Measurements from ENCODE around the gene NEURL1.
"Not testable (repeated sequence)": the region's sequence is repeated elsewhere in the genome, so short reads cannot be mapped to it uniquely, and the experiment has no call there.

NEURL1 gene

DNA sequence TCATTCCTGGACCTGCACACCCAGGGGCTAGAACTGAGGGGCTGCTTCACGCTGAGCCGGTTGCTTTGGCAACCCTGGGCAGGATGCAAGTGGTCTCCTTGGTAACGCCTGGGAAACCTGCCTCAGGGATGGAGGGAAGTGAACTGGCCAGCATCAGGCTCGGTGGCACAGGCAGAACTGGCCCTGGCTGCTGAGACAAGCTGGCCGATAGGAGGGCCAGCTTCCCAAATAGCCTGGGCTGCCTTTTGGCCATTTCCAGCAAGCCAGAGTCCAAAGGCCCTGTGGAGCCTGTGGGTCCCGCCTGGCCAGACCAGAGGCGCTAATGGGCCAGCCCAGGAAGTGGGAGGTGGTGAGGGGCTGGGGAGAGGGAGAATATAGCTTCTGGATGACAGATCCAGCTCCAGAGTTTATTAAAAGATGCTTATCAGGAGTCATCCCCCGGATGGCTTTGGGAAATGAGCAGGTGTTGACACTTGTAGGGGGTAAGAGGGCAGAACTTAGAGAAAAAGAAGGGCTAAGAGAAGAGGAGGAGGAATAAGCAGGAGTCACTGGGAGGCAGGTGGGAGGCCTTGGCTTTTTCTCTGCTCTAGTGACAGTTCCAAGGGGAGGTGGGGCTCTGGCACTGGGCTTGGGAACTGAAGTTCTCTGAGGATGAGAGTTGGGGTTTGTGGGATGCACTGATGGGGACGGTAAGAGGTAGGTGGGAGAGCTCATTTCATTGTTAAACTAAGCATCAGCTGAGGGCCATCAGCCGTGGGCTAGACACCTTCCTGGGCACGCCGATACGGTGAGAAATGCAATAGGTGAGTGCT is 9.6 kb downstream of the NEURL1 start:
- no peak for DNase-seq (ENCODE audit: low spot score)
- Histone ChIP-seq H3K14ac (ENCODE audit: low read length) (no peak overlapping the region), H3K9me3 (replicated peaks in 1 of 2; ENCODE audit: control insufficient read depth in 2 of 2, insufficient read depth in 1 of 2, low read depth in 1 of 2, low read length in 2 of 2) (no peaks in the 10 kb centered on the region), H2BK5ac (ENCODE audit: low read length) (no peak overlapping the region), H2BK15ac (ENCODE audit: low read length) (no peak overlapping the region), H3K79me1 (ENCODE audit: low read depth, low read length) (no peaks in the 10 kb centered on the region), H3K4ac (ENCODE audit: low read length) (no peak overlapping the region), H3K36me3 (replicated peaks in 1 of 2; ENCODE audit: control insufficient read depth in 2 of 2, insufficient read depth in 2 of 2, low read length in 2 of 2) (no peaks in the 10 kb centered on the region), H3K9ac (ENCODE audit: low read depth, low read length, poor library complexity) (peak overlapping the region; percentile 73), H3K27ac (replicated peaks; ENCODE audit: low read length) (no peak overlapping the region), H3K4me1 (ENCODE audit: control insufficient read depth in 2 of 2, insufficient read depth in 1 of 2, low read depth in 1 of 2, low read length in 2 of 2) (peaks cover 9 to 17% of the 10 kb centered on the region in 2 donors), H2BK12ac (ENCODE audit: low read length) (no peak overlapping the region), H4K91ac (ENCODE audit: low read depth, low read length, poor library complexity) (no peak overlapping the region), H4K8ac (ENCODE audit: low read depth, low read length) (no peak overlapping the region), H3K4me3 (ENCODE audit: low read length in 2 of 2) (no peak overlapping the region), H2BK120ac (ENCODE audit: low read depth, low read length) (no peak overlapping the region), H3K27me3 (ENCODE audit: control insufficient read depth in 3 of 3, insufficient read depth in 3 of 3, low read depth in 1 of 3, low read length in 3 of 3) (peaks cover 0 to 21% (median 0%) of the 10 kb centered on the region in 3 experiments), H3K23ac (ENCODE audit: low read depth, low read length, poor library complexity) (no peak overlapping the region), H2AK5ac (ENCODE audit: low read depth, low read length) (peak overlapping the region; percentile 78), H3K4me2 (ENCODE audit: insufficient read depth, low read length, poor library complexity, severe bottlenecking) (no peak overlapping the region), H2AFZ (ENCODE audit: low read length) (no peak overlapping the region), H3K18ac (ENCODE audit: low read length) (no peak overlapping the region)
- no CpG with 5 or more reads among the region's 13 CpGs for WGBS, 2 donors (ENCODE audit: extremely low coverage in 2 of 2, insufficient read length in 2 of 2, insufficient replicate concordance in 1 of 2)

DNA sequence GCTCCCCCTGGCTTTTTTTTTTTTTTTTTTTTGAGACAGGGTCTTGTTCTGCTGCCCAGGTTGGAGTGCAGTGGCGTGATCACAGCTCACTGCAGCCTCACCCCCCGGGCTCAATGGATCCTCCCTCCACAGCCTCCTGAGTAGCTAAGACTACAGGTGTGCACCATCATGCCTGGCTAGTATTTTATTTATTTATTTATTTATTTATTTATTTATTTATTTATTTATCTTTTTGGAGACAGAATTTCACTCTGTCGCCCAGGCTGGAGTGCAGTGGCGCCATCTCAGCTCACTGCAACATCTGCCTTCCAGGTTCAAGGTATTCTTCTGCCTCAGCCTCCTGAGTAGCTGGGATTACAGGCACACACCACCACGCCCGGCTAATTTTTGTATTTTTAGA is 10.3 kb downstream of the NEURL1 start:
- not testable (repeated sequence) for H3K4me2 ChIP-seq (ENCODE audit: insufficient read depth, low read length, poor library complexity, severe bottlenecking); H4K91ac ChIP-seq (ENCODE audit: low read depth, low read length, poor library complexity); H3K23ac ChIP-seq (ENCODE audit: low read depth, low read length, poor library complexity); H3K27ac ChIP-seq (replicated peaks; ENCODE audit: low read length); H2BK15ac ChIP-seq (ENCODE audit: low read length); H3K14ac ChIP-seq (ENCODE audit: low read length); H3K18ac ChIP-seq (ENCODE audit: low read length); H2BK12ac ChIP-seq (ENCODE audit: low read length); H2BK5ac ChIP-seq (ENCODE audit: low read length); H3K36me3 ChIP-seq (replicated peaks in 1 of 2; ENCODE audit: control insufficient read depth in 2 of 2, insufficient read depth in 2 of 2, low read length in 2 of 2); H4K8ac ChIP-seq (ENCODE audit: low read depth, low read length); H3K4me3 ChIP-seq (ENCODE audit: low read length in 2 of 2); H2AK5ac ChIP-seq (ENCODE audit: low read depth, low read length); H2AFZ ChIP-seq (ENCODE audit: low read length); H3K4ac ChIP-seq (ENCODE audit: low read length); H3K9ac ChIP-seq (ENCODE audit: low read depth, low read length, poor library complexity); H2BK120ac ChIP-seq (ENCODE audit: low read depth, low read length); H3K9me3 ChIP-seq (replicated peaks in 1 of 2; ENCODE audit: control insufficient read depth in 2 of 2, insufficient read depth in 1 of 2, low read depth in 1 of 2, low read length in 2 of 2); DNase-seq (ENCODE audit: low spot score); H3K79me1 ChIP-seq (ENCODE audit: low read depth, low read length)
- peaks cover 0 to 21% (median 0%) of the 10 kb centered on the region in 3 experiments for H3K27me3 ChIP-seq (ENCODE audit: control insufficient read depth in 3 of 3, insufficient read depth in 3 of 3, low read depth in 1 of 3, low read length in 3 of 3)
- WGBS, 2 donors (ENCODE audit: extremely low coverage in 2 of 2, insufficient read length in 2 of 2, insufficient replicate concordance in 1 of 2): no CpG with 5 or more reads among the region's 6 CpGs
- H3K4me1 ChIP-seq (ENCODE audit: control insufficient read depth in 2 of 2, insufficient read depth in 1 of 2, low read depth in 1 of 2, low read length in 2 of 2): peaks cover 9 to 17% of the 10 kb centered on the region in 2 donors

DNA sequence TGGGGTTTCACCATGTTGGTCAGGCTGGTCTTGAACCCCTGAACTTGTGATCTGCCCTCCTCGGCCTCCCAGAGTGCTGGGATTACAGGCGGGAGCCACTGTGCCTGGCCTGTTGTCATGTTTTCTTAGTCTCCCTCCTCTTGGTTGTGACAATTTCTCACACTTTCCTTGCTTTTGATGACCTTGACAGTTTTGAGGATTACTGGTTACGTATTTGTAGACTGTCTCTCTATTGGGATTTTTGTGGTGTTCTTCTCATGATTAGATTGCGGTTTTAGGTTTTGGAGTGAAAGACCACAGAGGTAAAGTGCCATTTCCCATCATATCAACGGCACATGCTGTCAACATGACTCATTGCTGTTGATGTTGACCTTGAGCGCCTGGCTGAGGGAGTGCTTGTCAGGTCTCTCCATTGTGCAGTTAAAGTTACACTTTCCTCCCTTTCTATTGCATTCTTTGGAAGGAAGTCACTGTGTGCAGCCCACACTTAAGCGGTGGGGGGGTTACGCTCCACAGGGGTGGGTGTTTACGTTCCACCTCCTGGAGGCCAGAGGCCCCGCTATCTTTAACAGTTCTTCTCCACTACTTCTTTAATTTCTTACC is 10.8 kb downstream of the NEURL1 start:
- no CpG with 5 or more reads among the region's 10 CpGs for WGBS, 2 donors (ENCODE audit: extremely low coverage in 2 of 2, insufficient read length in 2 of 2, insufficient replicate concordance in 1 of 2)
- no peak overlapping the region for H3K9ac ChIP-seq (ENCODE audit: low read depth, low read length, poor library complexity)
- no peak overlapping the region for H2AFZ ChIP-seq (ENCODE audit: low read length)
- no peak overlapping the region for H3K4me3 ChIP-seq (ENCODE audit: low read length in 2 of 2)
- no peak overlapping the region for H3K14ac ChIP-seq (ENCODE audit: low read length)
- H2AK5ac ChIP-seq (ENCODE audit: low read depth, low read length): no peak overlapping the region
- no peaks in the 10 kb centered on the region for H3K79me1 ChIP-seq (ENCODE audit: low read depth, low read length)
- H3K27ac ChIP-seq (replicated peaks; ENCODE audit: low read length): no peak overlapping the region
- H3K4ac ChIP-seq (ENCODE audit: low read length): no peak overlapping the region
- no peak overlapping the region for H2BK12ac ChIP-seq (ENCODE audit: low read length)
- DNase-seq (ENCODE audit: low spot score): no peak
- no peak overlapping the region for H2BK15ac ChIP-seq (ENCODE audit: low read length)
- H3K4me2 ChIP-seq (ENCODE audit: insufficient read depth, low read length, poor library complexity, severe bottlenecking): no peak overlapping the region
- H4K91ac ChIP-seq (ENCODE audit: low read depth, low read length, poor library complexity): no peak overlapping the region
- no peak overlapping the region for H3K23ac ChIP-seq (ENCODE audit: low read depth, low read length, poor library complexity)
- H3K36me3 ChIP-seq (replicated peaks in 1 of 2; ENCODE audit: control insufficient read depth in 2 of 2, insufficient read depth in 2 of 2, low read length in 2 of 2): no peaks in the 10 kb centered on the region
- peaks cover 0 to 21% (median 0%) of the 10 kb centered on the region in 3 experiments for H3K27me3 ChIP-seq (ENCODE audit: control insufficient read depth in 3 of 3, insufficient read depth in 3 of 3, low read depth in 1 of 3, low read length in 3 of 3)
- H3K9me3 ChIP-seq (replicated peaks in 1 of 2; ENCODE audit: control insufficient read depth in 2 of 2, insufficient read depth in 1 of 2, low read depth in 1 of 2, low read length in 2 of 2): no peaks in the 10 kb centered on the region
- H4K8ac ChIP-seq (ENCODE audit: low read depth, low read length): no peak overlapping the region
- H2BK120ac ChIP-seq (ENCODE audit: low read depth, low read length): no peak overlapping the region
- H3K18ac ChIP-seq (ENCODE audit: low read length): no peak overlapping the region
- H3K4me1 ChIP-seq (ENCODE audit: control insufficient read depth in 2 of 2, insufficient read depth in 1 of 2, low read depth in 1 of 2, low read length in 2 of 2): peaks cover 9 to 17% of the 10 kb centered on the region in 2 donors
- H2BK5ac ChIP-seq (ENCODE audit: low read length): no peak overlapping the region

DNA sequence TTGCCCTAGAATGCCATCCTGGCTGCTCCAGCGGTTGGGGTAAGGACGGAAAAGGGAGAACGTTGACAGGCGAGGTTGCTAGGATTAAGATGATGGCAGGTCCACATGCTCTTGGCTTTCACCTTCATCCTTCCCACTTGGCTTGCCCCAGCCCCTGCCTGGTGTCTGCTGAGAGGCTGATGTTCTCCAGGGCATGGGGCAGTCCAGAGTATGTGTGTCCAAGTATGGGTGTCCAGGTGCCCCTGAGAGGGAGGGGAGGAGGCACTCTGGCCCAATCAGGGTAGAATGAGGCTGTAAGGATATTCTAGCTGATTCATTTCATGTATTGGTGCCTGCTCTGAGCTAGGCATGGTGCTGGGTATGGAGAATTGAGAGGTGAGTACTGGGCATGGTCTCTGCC is 12.6 kb downstream of the NEURL1 start:
- whole genome bisulfite sequencing, 2 donors (ENCODE audit: extremely low coverage in 2 of 2, insufficient read length in 2 of 2, insufficient replicate concordance in 1 of 2): no CpG with 5 or more reads among the region's 4 CpGs
- Histone ChIP-seq H2BK5ac (ENCODE audit: low read length) (no peak overlapping the region), H2AFZ (ENCODE audit: low read length) (no peak overlapping the region), H3K4me1 (ENCODE audit: control insufficient read depth in 2 of 2, insufficient read depth in 1 of 2, low read depth in 1 of 2, low read length in 2 of 2) (peaks cover 0 to 10% of the 10 kb centered on the region in 2 donors), H2BK15ac (ENCODE audit: low read length) (no peak overlapping the region), H3K23ac (ENCODE audit: low read depth, low read length, poor library complexity) (no peak overlapping the region), H3K9me3 (replicated peaks in 1 of 2; ENCODE audit: control insufficient read depth in 2 of 2, insufficient read depth in 1 of 2, low read depth in 1 of 2, low read length in 2 of 2) (no peaks in the 10 kb centered on the region), H4K8ac (ENCODE audit: low read depth, low read length) (peak overlapping the region; percentile 72), H3K36me3 (replicated peaks in 1 of 2; ENCODE audit: control insufficient read depth in 2 of 2, insufficient read depth in 2 of 2, low read length in 2 of 2) (no peaks in the 10 kb centered on the region), H3K27ac (replicated peaks; ENCODE audit: low read length) (no peak overlapping the region), H2BK12ac (ENCODE audit: low read length) (no peak overlapping the region), H3K4me2 (ENCODE audit: insufficient read depth, low read length, poor library complexity, severe bottlenecking) (no peak overlapping the region), H4K91ac (ENCODE audit: low read depth, low read length, poor library complexity) (no peak overlapping the region), H3K4me3 (ENCODE audit: low read length in 2 of 2) (no peak overlapping the region), H2AK5ac (ENCODE audit: low read depth, low read length) (no peak overlapping the region), H2BK120ac (ENCODE audit: low read depth, low read length) (no peak overlapping the region), H3K9ac (ENCODE audit: low read depth, low read length, poor library complexity) (no peak overlapping the region), H3K27me3 (ENCODE audit: control insufficient read depth in 3 of 3, insufficient read depth in 3 of 3, low read depth in 1 of 3, low read length in 3 of 3) (peaks cover 0 to 10% (median 0%) of the 10 kb centered on the region in 3 experiments), H3K4ac (ENCODE audit: low read length) (no peak overlapping the region), H3K18ac (ENCODE audit: low read length) (no peak overlapping the region), H3K79me1 (ENCODE audit: low read depth, low read length) (no peaks in the 10 kb centered on the region), H3K14ac (ENCODE audit: low read length) (no peak overlapping the region)
- no peak for DNase-seq (ENCODE audit: low spot score)

Data from neuronal stem cell (in vitro differentiated cells).